HG03457 (cell line): ENCODE results near the gene NLRC5.

ENCODE experiments used
- ATAC-seq: cut with Tn5 transposase; IDR thresholded peaks from one replicate; pipeline ENCODE4 v1.9.1; 2021; ENCODE audit warnings: moderate number of reproducible peaks; ENCODE audit not compliant: unreplicated experiment

The NLRC5 gene

GRCh38 chr16:57020651-57021050, 31.3 kb downstream of the NLRC5 start:
- ATAC-seq, result no peak

- ATAC-seq, result no peak
Measured at GRCh38 chr16:57021757-57022156, 32.4 kb downstream of the NLRC5 start.

GRCh38 chr16:57022445-57022844, 33.1 kb downstream of the NLRC5 start:
- ATAC-seq, result no peak

- ATAC-seq, result no peak
Measured at GRCh38 chr16:57023541-57024249, 34.3 kb downstream of the NLRC5 start.

- no peak for ATAC-seq
Measured at GRCh38 chr16:57024894-57025680, 35.7 kb downstream of the NLRC5 start.

GRCh38 chr16:57025941-57026777, 36.8 kb downstream of the NLRC5 start:
- no peak for ATAC-seq

GRCh38 chr16:57026778-57027062, 37.4 kb downstream of the NLRC5 start:
- no peak for ATAC-seq

- ATAC-seq, result no peak
Measured at GRCh38 chr16:57027067-57027466, 37.7 kb downstream of the NLRC5 start.

GRCh38 chr16:57028086-57028485, 38.7 kb downstream of the NLRC5 start:
- no peak for ATAC-seq

- no peak for ATAC-seq
Measured at GRCh38 chr16:57029161-57030160, 40.1 kb downstream of the NLRC5 start.

GRCh38 chr16:57030346-57030902, 41.1 kb downstream of the NLRC5 start:
- no peak for ATAC-seq

GRCh38 chr16:57031156-57031555, 41.8 kb downstream of the NLRC5 start:
- ATAC-seq, result no peak

- no peak for ATAC-seq
Measured at GRCh38 chr16:57032346-57032745, 43.0 kb downstream of the NLRC5 start.

- ATAC-seq, result no peak
Measured at GRCh38 chr16:57032931-57033330, 43.6 kb downstream of the NLRC5 start.

- no peak for ATAC-seq
Measured at GRCh38 chr16:57036315-57036714, 47.0 kb downstream of the NLRC5 start.

- ATAC-seq, result no peak
Measured at GRCh38 chr16:57036945-57037344, 47.6 kb downstream of the NLRC5 start.

- ATAC-seq, result no peak
Measured at GRCh38 chr16:57038166-57038565, 48.8 kb downstream of the NLRC5 start.

- ATAC-seq, result no peak
Measured at GRCh38 chr16:57039148-57039812, 49.9 kb downstream of the NLRC5 start.
